Uterus (tissue), 4 donors: ENCODE data around the gene PUM1. TPM values are rescaled to one million over a fixed set of nuclear protein-coding genes. Genes with fewer than 3 reads are reported as not detected.

Experiments
- DNase-seq, 2 donors: peaks; one replicate each; pipeline ENCODE4 v3.0.0-alpha.2; 2019 to 2020
- H3K27ac ChIP-seq, 2 donors: fragments of 200-600 bp; sonication (generic); 1 replicate in 1 of 2; 2 replicates in 1 of 2; pipeline ENCODE4 v1.5.1; 2016 to 2018
- H3K27me3 ChIP-seq, 2 donors: fragments of 200-600 bp; sonication (generic); one replicate each; pipeline ENCODE4 v1.5.1; 2018 to 2019; ENCODE audit warnings: control low read depth in 1 of 2
- H3K36me3 ChIP-seq, 2 donors: fragments of 200-600 bp; sonication (generic); one replicate each; pipeline ENCODE4 v1.5.1; 2019; ENCODE audit warnings: control low read depth in 1 of 2
- H3K4me1 ChIP-seq, 2 donors: fragments of 200-600 bp; sonication (generic); one replicate each; pipeline ENCODE4 v1.5.1; 2018 to 2019; ENCODE audit warnings: control low read depth in 1 of 2
- H3K4me3 ChIP-seq, 2 donors: fragments of 200-600 bp; sonication (generic); 1 replicate in 1 of 2; 2 replicates in 1 of 2; pipeline ENCODE4 v1.5.1; 2018 to 2019; ENCODE audit warnings: mild to moderate bottlenecking in 1 of 2
- H3K9me3 ChIP-seq, 2 donors: fragments of 200-600 bp; sonication (generic); one replicate each; pipeline ENCODE4 v1.5.1; 2019; ENCODE audit warnings: control low read depth in 1 of 2
- POLR2A ChIP-seq, 2 donors: fragments of 450-650 bp; IDR thresholded peaks; one replicate each; pipeline ENCODE4 v1.6.1; 2016; ENCODE audit warnings: antibody characterized with exemption in 2 of 2, mild to moderate bottlenecking in 1 of 2, moderate library complexity in 1 of 2
- intact Hi-C: fragments of 100-400 bp; cut with DNase I; formaldehyde crosslinking; loops from one replicate; pipeline ENCODE4 v1.15.1; 2023; ENCODE audit warnings: low total_unique reads
- total RNA-seq, 4 donors: library from RNA; depleted of rRNA in 3 of 4; stranded (reverse); fragments of >200 nt in 3 of 4; gene quantifications; one replicate each; pipeline versions ENCODE4 v1.1.0 to v1.2.4, GENCODE V29; 2014 to 2023
- TF ChIP-seq, protein P1 (sequence below), 4 experiments: fragments of 200-600 bp in 2 of 4; fragments of 450-650 bp in 2 of 4; sonication (generic) in 2 of 4; IDR thresholded peaks; one replicate each; pipeline ENCODE4 v1.5.1; 2016 to 2019; ENCODE audit warnings: antibody characterized with exemption in 4 of 4, mild to moderate bottlenecking in 2 of 4, moderate library complexity in 1 of 4
- donor health status: DM: yes; HTN: yes; CAD: no.

The PUM1 gene
- total RNA-seq, 4 donors from 2014 or later: 42.9 to 152 (median 113) TPM

DNA sequence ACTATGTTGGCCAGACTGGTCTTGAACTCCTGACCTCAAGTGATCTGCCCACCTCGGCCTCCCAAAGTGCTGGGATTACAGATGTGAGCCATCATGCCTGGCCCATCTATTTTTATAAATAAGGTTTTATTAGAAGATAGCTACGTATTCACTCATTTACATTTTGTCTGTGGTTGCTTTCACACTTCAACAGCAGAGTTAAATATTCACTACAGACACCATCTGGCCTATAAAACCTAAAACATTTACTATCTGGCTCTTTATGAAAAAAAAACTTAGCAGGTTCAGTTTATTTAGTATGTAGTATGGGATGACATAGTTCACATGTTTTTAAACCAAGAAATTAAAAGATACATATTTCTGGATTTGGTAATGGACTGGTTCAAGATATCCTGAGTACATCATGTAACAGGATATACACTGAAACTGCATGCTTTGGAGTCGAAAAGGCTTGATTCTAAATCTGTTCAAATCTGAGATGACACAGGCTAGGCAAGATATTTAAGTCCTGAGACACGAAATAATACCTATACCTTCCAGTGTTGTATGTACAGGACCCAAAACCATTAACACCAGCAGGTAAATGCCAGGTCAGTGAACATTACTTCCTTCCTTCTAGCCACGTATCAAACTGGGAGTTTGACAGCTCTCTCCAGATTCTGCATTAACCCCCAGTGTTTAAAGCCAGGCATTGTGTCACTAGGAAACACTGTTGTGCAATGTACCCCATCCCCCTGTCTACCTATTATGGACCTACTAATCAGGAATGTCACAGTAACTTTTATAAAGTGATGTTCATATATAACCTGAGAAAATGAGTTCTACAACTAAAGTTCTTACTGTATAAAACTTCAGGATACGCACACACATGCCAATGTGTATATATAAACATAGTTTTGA lies 102.7 kb downstream of the PUM1 start:
- Histone ChIP-seq H3K27me3 (no peaks in the 10 kb centered on the region), H3K4me1 (peaks cover 9 to 10% of the 10 kb centered on the region in 2 donors), H3K36me3 (no peaks in the 10 kb centered on the region), H3K9me3 (no peaks in the 10 kb centered on the region), H3K4me3 (no peak overlapping the region), H3K27ac (no peak overlapping the region)
- no peak for DNase-seq
- intact Hi-C loops: no loop called here
- TF ChIP-seq POLR2A (IDR thresholded peaks at IDR 0.05): no peak

DNA sequence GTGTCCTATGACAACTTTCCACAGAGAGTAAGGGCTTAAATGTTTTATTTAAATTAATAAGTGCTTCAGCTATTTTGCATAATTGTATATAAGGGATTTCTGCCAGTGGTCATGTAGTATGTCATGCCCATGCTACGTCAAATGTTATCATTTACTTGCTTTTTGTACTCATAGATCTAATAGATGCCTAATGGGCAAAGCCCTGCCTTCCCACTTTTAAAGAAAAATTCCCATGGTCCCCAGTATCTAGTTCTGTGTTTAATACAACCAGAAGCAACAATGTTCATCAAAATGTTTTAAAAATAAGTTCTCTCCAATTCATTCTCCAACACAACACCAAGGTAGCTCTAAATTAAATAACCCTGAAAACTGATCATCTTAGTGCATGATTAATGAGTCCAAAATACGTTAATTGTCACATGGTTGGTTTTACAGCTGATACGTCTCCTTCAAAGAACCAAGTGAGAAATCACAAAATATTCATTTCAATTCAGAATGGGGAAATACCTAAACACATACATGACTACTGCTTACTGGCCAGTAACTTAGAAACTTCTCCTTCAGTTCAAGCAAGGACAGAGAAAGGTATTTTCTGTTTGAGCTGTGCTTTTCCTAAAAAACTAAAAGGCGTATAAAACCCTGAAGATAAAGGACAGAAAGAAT lies 107.8 kb downstream of the PUM1 start:
- Histone ChIP-seq H3K4me1 (no peaks in the 10 kb centered on the region), H3K4me3 (no peak overlapping the region), H3K27ac (no peak overlapping the region), H3K9me3 (no peaks in the 10 kb centered on the region), H3K27me3 (no peaks in the 10 kb centered on the region), H3K36me3 (no peaks in the 10 kb centered on the region)
- no peak for TF ChIP-seq POLR2A (IDR thresholded peaks at IDR 0.05)
- TF ChIP-seq, protein P1, sequence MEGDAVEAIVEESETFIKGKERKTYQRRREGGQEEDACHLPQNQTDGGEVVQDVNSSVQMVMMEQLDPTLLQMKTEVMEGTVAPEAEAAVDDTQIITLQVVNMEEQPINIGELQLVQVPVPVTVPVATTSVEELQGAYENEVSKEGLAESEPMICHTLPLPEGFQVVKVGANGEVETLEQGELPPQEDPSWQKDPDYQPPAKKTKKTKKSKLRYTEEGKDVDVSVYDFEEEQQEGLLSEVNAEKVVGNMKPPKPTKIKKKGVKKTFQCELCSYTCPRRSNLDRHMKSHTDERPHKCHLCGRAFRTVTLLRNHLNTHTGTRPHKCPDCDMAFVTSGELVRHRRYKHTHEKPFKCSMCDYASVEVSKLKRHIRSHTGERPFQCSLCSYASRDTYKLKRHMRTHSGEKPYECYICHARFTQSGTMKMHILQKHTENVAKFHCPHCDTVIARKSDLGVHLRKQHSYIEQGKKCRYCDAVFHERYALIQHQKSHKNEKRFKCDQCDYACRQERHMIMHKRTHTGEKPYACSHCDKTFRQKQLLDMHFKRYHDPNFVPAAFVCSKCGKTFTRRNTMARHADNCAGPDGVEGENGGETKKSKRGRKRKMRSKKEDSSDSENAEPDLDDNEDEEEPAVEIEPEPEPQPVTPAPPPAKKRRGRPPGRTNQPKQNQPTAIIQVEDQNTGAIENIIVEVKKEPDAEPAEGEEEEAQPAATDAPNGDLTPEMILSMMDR (IDR thresholded peaks at IDR 0.05): no peak
- intact Hi-C loops: no loop called here
- no peak for DNase-seq

DNA sequence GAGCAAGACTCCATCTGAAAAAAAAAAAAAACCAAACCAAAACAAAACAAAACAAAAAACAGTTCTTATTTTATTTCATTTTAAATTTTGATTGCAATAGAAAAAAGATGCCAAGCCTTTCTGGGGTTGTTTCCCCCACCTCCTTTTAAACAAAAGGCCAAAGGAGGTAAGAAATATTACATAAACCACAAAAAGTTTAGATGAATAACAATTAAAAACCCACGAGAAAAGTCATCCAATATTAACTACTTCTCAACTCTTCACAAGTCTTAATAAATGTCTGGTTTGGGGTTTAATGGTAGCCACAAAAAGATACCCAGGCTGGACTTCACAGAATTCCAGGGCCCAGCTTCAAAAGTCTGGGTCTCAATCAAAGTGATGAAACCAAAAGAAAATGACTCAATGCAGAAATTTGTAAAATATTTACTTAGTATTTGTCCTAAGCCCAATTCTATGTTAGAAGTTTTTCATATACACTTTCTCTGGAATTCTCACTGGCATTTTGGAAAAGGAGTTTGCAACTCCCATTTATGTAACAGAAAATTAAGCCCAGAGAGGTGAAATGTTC lies 110.0 kb downstream of the PUM1 start:
- Histone ChIP-seq H3K27ac (no peak overlapping the region), H3K36me3 (no peaks in the 10 kb centered on the region)

DNA sequence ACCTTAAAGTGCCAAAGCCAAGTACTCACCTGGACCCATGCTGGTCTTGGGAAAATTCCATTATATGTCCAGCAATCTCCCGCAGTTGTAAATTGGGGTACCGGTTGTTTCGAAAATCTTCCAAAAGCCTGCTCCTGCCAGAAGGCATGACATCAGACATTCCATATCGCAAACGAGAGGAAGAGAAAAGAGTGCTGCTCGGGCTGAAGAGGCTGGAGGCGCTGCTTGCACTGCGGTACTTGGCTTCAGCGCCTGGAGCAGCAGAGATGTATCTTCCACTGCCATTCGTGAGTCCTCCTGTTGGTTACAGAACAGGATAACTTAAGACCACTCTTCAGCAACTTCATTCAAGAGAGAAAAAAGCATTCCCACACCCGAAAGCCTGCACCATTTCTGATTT lies 111.8 kb downstream of the PUM1 start:
- no peaks in the 10 kb centered on the region for H3K27me3 ChIP-seq
- no peak for TF ChIP-seq POLR2A (IDR thresholded peaks at IDR 0.05)
- TF ChIP-seq, protein P1 (IDR thresholded peaks at IDR 0.05): no peak
- no peaks in the 10 kb centered on the region for H3K36me3 ChIP-seq
- intact Hi-C loops: no loop called here
- H3K27ac ChIP-seq: no peak overlapping the region
- H3K4me1 ChIP-seq: no peaks in the 10 kb centered on the region
- DNase-seq: no peak
- H3K4me3 ChIP-seq: no peak overlapping the region
- H3K9me3 ChIP-seq: no peaks in the 10 kb centered on the region

More for the DNA sequence above, 110.0 kb downstream of the PUM1 start:
- Histone ChIP-seq H3K4me3 (no peak overlapping the region), H3K4me1 (no peaks in the 10 kb centered on the region), H3K9me3 (no peaks in the 10 kb centered on the region), H3K27me3 (no peaks in the 10 kb centered on the region)
- DNase-seq: no peak
- no peak for TF ChIP-seq POLR2A (IDR thresholded peaks at IDR 0.05)
- TF ChIP-seq, protein P1 (IDR thresholded peaks at IDR 0.05): no peak
- intact Hi-C loops: no loop called here

DNA sequence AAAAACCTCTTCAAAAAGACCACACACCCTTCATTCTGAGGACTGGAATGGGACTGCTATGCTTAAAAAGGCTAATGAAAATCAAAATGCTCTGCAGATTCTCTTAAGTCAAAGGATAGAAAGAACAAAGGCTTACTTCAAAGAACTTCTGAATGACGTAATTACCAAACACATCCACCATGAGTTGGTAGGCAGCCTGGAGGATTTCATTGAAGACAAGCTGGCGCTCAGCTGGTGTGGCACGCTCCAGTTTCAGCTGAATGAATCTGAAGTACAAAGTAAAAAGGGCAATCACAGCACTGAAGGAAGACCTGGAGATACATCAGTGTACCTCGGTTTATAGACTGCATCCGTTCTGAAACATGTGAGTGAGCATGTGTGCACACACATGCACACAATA lies 113.4 kb downstream of the PUM1 start:
- no peaks in the 10 kb centered on the region for H3K9me3 ChIP-seq

More for the DNA sequence above, 113.4 kb downstream of the PUM1 start:
- intact Hi-C loops: no loop called here
- Histone ChIP-seq H3K36me3 (no peaks in the 10 kb centered on the region), H3K27ac (no peak overlapping the region), H3K4me3 (no peak overlapping the region), H3K27me3 (no peaks in the 10 kb centered on the region), H3K4me1 (no peaks in the 10 kb centered on the region)
- no peak for DNase-seq
- TF ChIP-seq, protein P1 (IDR thresholded peaks at IDR 0.05): no peak
- TF ChIP-seq POLR2A (IDR thresholded peaks at IDR 0.05): no peak
